Stomach smooth muscle (tissue), 2 donors: ENCODE data around the gene ABCA4.
A peak's percentile ranks its signal among the peaks of the same experiment; 100 is the strongest.

ENCODE experiments used
- H3K27ac ChIP-seq: one replicate; pipeline ENCODE4 v1.7.0; 2013; ENCODE audit warnings: mild to moderate bottlenecking, low read length, inconsistent platforms
- H3K27me3 ChIP-seq, 2 donors: one replicate each; pipeline ENCODE4 v1.7.0; 2013; ENCODE audit warnings: low read length in 2 of 2; ENCODE audit not compliant: insufficient read depth in 2 of 2, control insufficient read depth in 1 of 2
- H3K36me3 ChIP-seq, 2 donors: one replicate each; pipeline ENCODE4 v1.7.0; 2013; ENCODE audit warnings: low read length in 2 of 2; ENCODE audit not compliant: control insufficient read depth in 2 of 2, insufficient read depth in 2 of 2
- H3K4me1 ChIP-seq: one replicate; pipeline ENCODE4 v1.7.0; 2013; ENCODE audit warnings: low read length; ENCODE audit not compliant: control insufficient read depth, insufficient read depth
- H3K4me3 ChIP-seq, 2 donors: one replicate each; pipeline ENCODE4 v1.7.0; 2013; ENCODE audit warnings: low read length in 2 of 2
- H3K9ac ChIP-seq, 2 donors: one replicate each; pipeline ENCODE4 v1.7.0; 2013; ENCODE audit warnings: low read length in 2 of 2, mild to moderate bottlenecking in 1 of 2
- H3K9me3 ChIP-seq, 2 donors: one replicate each; pipeline ENCODE4 v1.7.0; 2013; ENCODE audit warnings: low read length in 2 of 2; ENCODE audit not compliant: control insufficient read depth in 2 of 2
- donor health status: healthy.
- donor health status: Pancreatic carcinoma.

The ABCA4 gene

DNA sequence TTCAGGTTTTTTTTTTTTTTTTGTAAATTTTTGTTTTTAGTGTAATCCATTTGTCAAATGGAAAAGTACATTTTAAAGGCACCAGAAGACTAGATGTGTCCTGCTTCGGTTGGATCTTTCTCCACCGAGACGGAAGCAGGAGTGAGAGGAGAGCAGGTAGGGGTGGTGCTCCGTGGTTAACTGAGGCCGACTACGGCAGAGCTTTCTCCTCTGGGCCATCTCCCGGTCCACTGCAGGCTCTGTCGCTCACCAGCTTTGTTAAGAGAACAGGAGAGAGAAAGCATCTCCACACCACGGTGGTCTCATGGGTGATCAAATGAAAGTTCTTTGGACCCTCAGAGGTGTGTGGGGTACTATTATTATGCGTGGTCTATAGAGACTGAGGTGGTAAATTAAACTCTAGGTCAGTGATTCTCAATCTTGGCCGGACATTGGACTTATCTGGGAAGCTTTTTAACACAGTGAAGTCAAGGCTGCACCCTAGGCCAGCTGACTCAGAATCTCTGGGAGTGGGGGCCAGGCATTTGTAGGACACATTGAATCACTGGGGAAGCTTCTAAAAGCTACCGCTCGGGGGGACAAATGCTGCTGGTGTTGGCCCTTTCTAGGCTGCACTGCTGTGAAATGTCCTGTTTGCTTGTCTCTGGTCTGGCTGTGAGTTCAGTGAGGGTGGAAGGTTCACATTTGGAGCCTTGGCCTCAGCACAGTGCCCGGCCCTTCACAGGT is 25.0 kb downstream of the ABCA4 start:
- H3K4me3 ChIP-seq, result no peak overlapping the region
- H3K4me1 ChIP-seq, result peaks cover 40% of the 10 kb centered on the region
- H3K9ac ChIP-seq, result no peak overlapping the region
- H3K36me3 ChIP-seq, result no peaks in the 10 kb centered on the region
- H3K27ac ChIP-seq, result peak overlapping the region; percentile 53
- H3K9me3 ChIP-seq, result no peaks in the 10 kb centered on the region
- no peaks in the 10 kb centered on the region for H3K27me3 ChIP-seq

DNA sequence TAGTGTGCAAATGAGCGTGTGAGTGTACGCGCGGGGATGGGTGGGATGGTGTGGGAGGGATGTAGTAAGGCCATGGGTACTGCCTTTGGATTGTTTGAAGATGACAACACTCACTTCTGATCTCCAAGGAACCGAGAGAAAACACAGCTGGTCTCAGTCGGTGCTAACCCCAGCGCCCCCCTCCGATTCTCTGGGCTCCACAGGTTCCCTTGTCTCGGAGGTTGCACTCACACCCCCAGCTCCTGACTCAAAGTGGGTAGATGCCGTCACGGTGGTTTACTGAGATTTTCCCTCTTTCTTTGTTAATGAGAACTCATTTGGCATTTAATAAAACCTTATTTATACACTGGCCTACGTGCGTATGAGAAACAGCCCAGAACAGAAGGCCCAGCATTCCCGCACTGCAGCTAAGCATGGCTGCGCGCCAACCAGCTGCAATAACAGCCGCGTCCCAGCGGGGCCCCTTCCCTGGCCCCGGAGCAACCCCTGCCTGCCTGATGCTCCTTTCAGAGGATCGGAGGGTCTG is 25.8 kb downstream of the ABCA4 start:
- Histone ChIP-seq H3K27me3 (no peaks in the 10 kb centered on the region), H3K4me1 (peaks cover 40% of the 10 kb centered on the region), H3K36me3 (no peaks in the 10 kb centered on the region), H3K9me3 (no peaks in the 10 kb centered on the region), H3K9ac (no peak overlapping the region), H3K4me3 (peak overlapping the region in 1 of 2 donors; percentile 3), H3K27ac (peak overlapping the region; percentile 53)

DNA sequence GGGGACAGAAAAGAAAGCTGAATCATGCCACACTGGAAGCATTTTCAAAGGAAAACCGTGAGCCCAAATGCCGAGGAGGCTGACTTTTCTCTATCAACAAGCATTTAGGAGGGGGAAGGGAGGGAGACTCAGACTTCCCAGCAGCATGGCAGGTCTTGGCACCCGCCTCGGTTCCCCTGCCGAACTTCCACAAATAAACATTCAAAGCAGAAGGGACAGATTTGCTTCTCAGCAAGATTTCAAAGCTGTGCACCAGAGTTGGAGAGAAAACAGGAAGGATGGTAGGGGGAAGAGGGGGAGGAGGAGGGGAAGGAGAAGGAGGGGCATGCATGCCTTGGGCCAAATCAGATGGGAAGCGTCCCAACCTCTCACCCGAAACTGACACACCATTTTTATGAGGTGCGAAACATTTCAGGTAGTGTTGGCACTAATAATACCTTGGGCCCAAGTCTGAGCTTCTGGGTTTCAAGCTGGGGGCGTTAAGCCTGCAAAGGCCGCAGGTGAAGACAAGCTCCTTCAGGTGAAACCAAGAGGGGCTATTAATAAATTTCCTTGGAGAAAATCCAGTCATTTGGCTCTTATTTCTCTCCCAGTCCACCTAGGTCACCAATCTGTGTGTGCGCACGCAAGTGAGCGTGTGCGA is 26.4 kb downstream of the ABCA4 start:
- Histone ChIP-seq H3K9me3 (no peaks in the 10 kb centered on the region), H3K4me1 (peaks cover 40% of the 10 kb centered on the region), H3K9ac (peak overlapping the region in 1 of 2 donors; percentile 29), H3K27ac (peak overlapping the region; percentile 53), H3K27me3 (no peaks in the 10 kb centered on the region), H3K4me3 (peak overlapping the region in 1 of 2 donors; percentile 47), H3K36me3 (no peaks in the 10 kb centered on the region)

DNA sequence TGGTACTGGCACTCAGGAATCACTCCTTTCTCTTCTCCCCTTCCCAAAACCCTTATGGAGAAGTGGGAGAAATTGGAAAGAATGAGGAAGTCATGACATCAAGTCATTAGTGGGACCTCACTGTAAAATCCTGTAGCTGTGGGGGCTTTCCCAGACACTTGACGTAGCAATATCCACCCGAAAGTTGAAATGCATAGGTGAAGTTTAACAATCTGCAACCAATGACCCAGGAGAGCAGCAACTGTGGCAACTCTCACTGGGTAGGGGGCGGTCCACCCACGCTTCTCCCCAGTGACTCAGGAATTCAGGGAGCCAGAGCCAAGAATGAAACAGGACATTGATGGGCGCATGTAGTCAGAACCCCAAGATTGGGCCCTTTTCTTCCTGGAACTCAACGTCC is 27.0 kb downstream of the ABCA4 start:
- Histone ChIP-seq H3K4me1 (peaks cover 40% of the 10 kb centered on the region), H3K9ac (no peak overlapping the region), H3K36me3 (no peaks in the 10 kb centered on the region), H3K27me3 (no peaks in the 10 kb centered on the region), H3K27ac (peak overlapping the region; percentile 53), H3K9me3 (no peaks in the 10 kb centered on the region), H3K4me3 (peak overlapping the region in 1 of 2 donors; percentile 47)

DNA sequence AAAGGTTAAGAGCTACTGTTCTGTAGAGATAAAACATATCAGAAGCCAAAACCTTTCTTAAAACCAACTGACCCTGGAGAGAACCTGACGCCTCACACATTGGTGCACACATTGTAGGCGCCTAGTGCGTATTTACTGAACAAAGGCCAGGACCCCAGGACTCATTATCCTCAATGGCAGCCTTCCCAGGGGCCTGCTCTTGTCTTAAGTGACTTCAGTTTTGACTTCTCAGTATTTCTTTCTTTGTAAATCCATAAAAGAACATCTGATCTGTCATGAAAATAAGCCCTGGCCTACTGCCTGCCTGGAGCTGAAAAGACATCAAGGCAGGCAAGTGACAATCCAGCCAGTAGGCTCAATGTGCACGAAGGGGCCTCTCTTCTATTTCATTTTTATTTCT is 27.6 kb downstream of the ABCA4 start:
- H3K9me3 ChIP-seq, result no peaks in the 10 kb centered on the region
- H3K4me1 ChIP-seq, result peaks cover 40% of the 10 kb centered on the region
- no peaks in the 10 kb centered on the region for H3K27me3 ChIP-seq
- no peak overlapping the region for H3K27ac ChIP-seq
- H3K36me3 ChIP-seq, result no peaks in the 10 kb centered on the region
- no peak overlapping the region for H3K9ac ChIP-seq
- H3K4me3 ChIP-seq, result no peak overlapping the region

DNA sequence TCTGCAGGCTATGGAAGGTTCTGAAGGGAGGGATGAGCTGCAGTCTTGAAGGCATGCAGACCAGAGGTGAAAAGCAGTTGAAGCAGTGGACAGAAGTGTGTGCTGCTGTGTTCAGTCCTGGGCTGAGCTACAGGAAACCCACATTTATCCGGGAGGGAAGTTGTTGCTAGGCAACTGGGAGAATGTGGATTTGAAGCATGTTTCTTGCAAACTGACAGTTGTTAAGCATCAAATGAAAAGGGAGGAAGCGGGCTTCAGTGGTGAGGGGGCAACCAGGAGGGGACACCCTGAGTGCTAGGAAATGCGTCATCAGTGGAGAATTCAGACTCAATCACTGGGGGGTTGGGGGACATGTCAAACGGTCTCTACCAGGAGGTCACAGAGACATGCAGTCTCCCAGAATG is 28.7 kb downstream of the ABCA4 start:
- Histone ChIP-seq H3K4me3 (no peak overlapping the region), H3K27ac (no peak overlapping the region), H3K36me3 (no peaks in the 10 kb centered on the region), H3K4me1 (peaks cover 40% of the 10 kb centered on the region), H3K9ac (no peak overlapping the region), H3K9me3 (no peaks in the 10 kb centered on the region), H3K27me3 (no peaks in the 10 kb centered on the region)

DNA sequence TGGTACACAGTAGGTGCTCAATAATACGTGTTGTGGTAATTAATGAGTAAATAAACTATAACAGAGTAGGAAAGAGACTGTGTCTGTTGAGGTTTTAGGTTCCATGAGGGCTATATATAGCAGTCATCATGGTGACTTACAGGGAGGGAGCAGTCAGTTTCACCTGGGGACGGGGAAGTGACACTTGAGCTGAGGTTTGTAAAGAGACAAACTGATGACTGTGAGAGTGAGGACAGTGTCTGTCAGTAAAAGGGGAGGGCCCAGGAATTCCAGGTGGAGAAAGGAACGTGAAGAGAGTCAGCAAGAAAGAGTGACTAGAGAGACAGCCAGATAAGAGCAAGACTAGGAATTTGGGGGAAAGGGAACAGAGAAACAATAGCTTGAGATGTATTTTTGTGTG is 30.2 kb downstream of the ABCA4 start:
- Histone ChIP-seq H3K9ac (no peak overlapping the region), H3K36me3 (no peaks in the 10 kb centered on the region), H3K27me3 (peaks cover 0 to 2% of the 10 kb centered on the region in 2 donors), H3K27ac (no peak overlapping the region), H3K4me1 (peaks cover 28% of the 10 kb centered on the region), H3K9me3 (no peaks in the 10 kb centered on the region), H3K4me3 (no peak overlapping the region)

DNA sequence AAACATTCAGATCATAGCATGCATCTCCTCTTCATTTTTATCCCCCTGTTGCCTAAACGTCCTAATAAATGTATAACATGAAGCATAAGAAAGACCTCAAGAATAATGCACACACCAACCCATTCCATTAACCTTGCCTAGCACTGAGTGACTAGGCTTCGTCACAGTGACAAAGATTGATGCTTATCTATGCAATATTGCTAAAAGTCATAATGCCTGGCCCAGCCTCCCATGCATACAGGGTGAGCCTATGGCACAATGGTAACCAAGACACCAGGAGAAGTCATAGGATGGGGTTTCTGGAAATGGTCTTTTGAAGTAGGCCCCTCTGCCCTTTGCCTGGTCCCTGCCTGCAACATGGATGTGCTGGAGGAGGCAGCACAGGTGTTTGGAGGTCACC is 33.8 kb downstream of the ABCA4 start:
- no peaks in the 10 kb centered on the region for H3K4me1 ChIP-seq
- H3K27me3 ChIP-seq, result peaks cover 0 to 2% of the 10 kb centered on the region in 2 donors
- no peak overlapping the region for H3K27ac ChIP-seq
- no peak overlapping the region for H3K9ac ChIP-seq
- H3K9me3 ChIP-seq, result no peaks in the 10 kb centered on the region
- H3K36me3 ChIP-seq, result no peaks in the 10 kb centered on the region
- H3K4me3 ChIP-seq, result no peak overlapping the region

DNA sequence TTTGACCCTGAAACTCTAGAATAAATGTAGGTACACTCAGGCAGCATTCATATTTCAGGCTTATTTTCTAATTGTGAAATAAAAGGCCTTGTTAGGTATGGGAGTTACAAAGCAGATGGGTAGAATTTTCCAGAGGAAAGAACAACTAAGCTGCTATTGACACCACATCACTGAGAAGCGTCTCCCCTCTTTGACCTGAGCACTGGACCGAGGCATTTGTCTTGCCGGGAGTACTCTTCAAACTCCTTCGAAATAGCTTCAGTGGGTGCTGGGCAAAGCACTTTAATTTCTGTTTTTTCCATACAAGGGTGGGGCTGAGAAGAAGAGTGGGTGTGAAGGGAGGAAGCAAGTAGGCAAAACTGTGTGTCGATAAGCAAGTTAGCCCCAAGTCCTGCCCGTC is 36.4 kb downstream of the ABCA4 start:
- no peaks in the 10 kb centered on the region for H3K4me1 ChIP-seq
- peaks cover 0 to 2% of the 10 kb centered on the region in 2 donors for H3K27me3 ChIP-seq
- no peak overlapping the region for H3K9ac ChIP-seq
- H3K9me3 ChIP-seq, result no peaks in the 10 kb centered on the region
- H3K36me3 ChIP-seq, result no peaks in the 10 kb centered on the region
- no peak overlapping the region for H3K4me3 ChIP-seq
- H3K27ac ChIP-seq, result no peak overlapping the region

DNA sequence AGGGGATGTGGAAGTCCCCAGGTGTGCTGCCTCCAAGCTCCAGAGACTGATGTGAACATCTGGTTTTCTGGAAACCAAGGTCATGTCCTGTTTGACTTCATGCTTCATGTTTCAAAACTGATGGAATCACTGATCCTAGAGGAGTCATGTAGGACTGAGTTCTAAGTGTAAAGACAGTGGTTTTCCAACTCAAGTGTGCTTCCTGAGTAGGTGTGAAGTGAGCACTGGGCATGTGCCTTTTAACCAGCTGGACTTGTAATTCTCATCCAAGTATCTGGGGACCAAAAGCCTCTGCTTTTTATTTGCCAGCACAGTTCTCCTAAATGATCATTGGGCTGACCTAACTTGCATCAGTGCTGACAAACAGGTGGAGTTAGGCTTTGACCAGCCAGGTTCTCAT is 36.9 kb downstream of the ABCA4 start:
- Histone ChIP-seq H3K27me3 (peaks cover 0 to 2% of the 10 kb centered on the region in 2 donors), H3K27ac (no peak overlapping the region), H3K4me1 (no peaks in the 10 kb centered on the region), H3K4me3 (no peak overlapping the region), H3K36me3 (no peaks in the 10 kb centered on the region), H3K9me3 (no peaks in the 10 kb centered on the region), H3K9ac (no peak overlapping the region)

DNA sequence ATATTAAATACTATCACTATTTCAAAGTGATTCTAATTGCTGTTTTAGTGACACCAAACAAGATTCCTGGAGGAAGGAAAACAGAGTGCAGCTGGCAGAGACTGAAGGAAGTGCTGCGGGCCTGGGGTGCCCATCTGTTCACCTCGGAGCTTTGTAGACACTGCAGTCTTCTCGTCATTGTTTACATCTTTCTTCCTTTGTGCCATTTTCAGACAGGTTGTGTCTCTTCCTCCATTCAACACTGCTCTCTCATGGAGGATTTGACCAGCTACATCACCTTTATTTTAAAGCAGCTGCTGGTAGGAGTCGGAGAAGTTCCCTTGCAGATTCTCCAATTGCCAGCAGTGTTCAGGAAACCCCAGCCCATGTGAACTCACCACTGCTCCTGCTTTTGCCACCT is 37.3 kb downstream of the ABCA4 start:
- Histone ChIP-seq H3K4me1 (no peaks in the 10 kb centered on the region), H3K4me3 (no peak overlapping the region), H3K9ac (no peak overlapping the region), H3K27ac (no peak overlapping the region), H3K36me3 (no peaks in the 10 kb centered on the region), H3K9me3 (no peaks in the 10 kb centered on the region), H3K27me3 (peaks cover 0 to 2% of the 10 kb centered on the region in 2 donors)
